GM21717 (cell line): ENCODE data around the gene BTBD17.

Experiments used
- ATAC-seq: cut with Tn5 transposase; IDR thresholded peaks from one replicate; pipeline ENCODE4 v1.9.1; 2021; ENCODE audit warnings: mild to moderate bottlenecking, moderate library complexity; ENCODE audit not compliant: unreplicated experiment

The BTBD17 gene

GRCh38 chr17:74337834-74338500, 23.7 kb downstream of the BTBD17 start:
- no peak for ATAC-seq

GRCh38 chr17:74336307-74336706, 25.4 kb downstream of the BTBD17 start:
- ATAC-seq, result no peak

GRCh38 chr17:74335529-74336062, 26.1 kb downstream of the BTBD17 start:
- no peak for ATAC-seq

- ATAC-seq, result no peak
Observed at GRCh38 chr17:74334393-74335039, 27.2 kb downstream of the BTBD17 start.

- ATAC-seq, result no peak
Observed at GRCh38 chr17:74332763-74333283, 28.8 kb downstream of the BTBD17 start.

GRCh38 chr17:74332017-74332650, 29.5 kb downstream of the BTBD17 start:
- ATAC-seq, result no peak

- no peak for ATAC-seq
Observed at GRCh38 chr17:74330446-74330845, 31.2 kb downstream of the BTBD17 start.

GRCh38 chr17:74329378-74329777, 32.3 kb downstream of the BTBD17 start:
- ATAC-seq, result no peak

- ATAC-seq, result no peak
Observed at GRCh38 chr17:74328487-74328886, 33.2 kb downstream of the BTBD17 start.

GRCh38 chr17:74326506-74326905, 35.2 kb downstream of the BTBD17 start:
- no peak for ATAC-seq

- peak; percentile 56 for ATAC-seq
Observed at GRCh38 chr17:74325743-74326379, 35.8 kb downstream of the BTBD17 start, which contains the start of gene KIF19. Gene KIF19 (plus strand): TSS chr17:74326226. CDS start chr17:74326350, 124 bp downstream.

GRCh38 chr17:74325376-74325742, 36.3 kb downstream of the BTBD17 start:
- ATAC-seq, result no peak

- no peak for ATAC-seq
Observed at GRCh38 chr17:74324521-74324920, 37.1 kb downstream of the BTBD17 start.

GRCh38 chr17:74318391-74318790, 43.3 kb downstream of the BTBD17 start:
- no peak for ATAC-seq

- ATAC-seq, result no peak
Observed at GRCh38 chr17:74317071-74317470, 44.6 kb downstream of the BTBD17 start.

GRCh38 chr17:74316220-74316619, 45.4 kb downstream of the BTBD17 start:
- no peak for ATAC-seq

GRCh38 chr17:74314877-74315276, 46.8 kb downstream of the BTBD17 start:
- ATAC-seq, result no peak

GRCh38 chr17:74309902-74310301, 51.8 kb downstream of the BTBD17 start:
- ATAC-seq, result no peak

GRCh38 chr17:74307984-74308773, 53.5 kb downstream of the BTBD17 start:
- ATAC-seq, result no peak
